ENCODE results near the gene SLC27A2. TPM values are rescaled to one million over a fixed set of nuclear protein-coding genes. Genes with fewer than 3 reads are reported as not detected.

Gene SLC27A2
- total and polyA plus RNA-seq, 2 donors from 2014 or later = 26.5 to 31.2 TPM

GRCh38 chr15:50189633-50190032, 7.6 kb downstream of the SLC27A2 start:
- Histone ChIP-seq H3K4me3 (ENCODE audit: low read length in 3 of 3) (peak overlapping the region in 1 of 3 donors; percentile 29), H3K27ac (ENCODE audit: low read depth in 2 of 2, low read length in 2 of 2) (peak overlapping the region in 1 of 2 donors; percentile 8), H3K36me3 (ENCODE audit: control insufficient read depth in 2 of 3, insufficient read depth in 3 of 3, low read length in 3 of 3) (no peaks in the 10 kb centered on the region), H3K4me1 (ENCODE audit: control insufficient read depth in 2 of 3, insufficient read depth in 2 of 3, low read depth in 1 of 3, low read length in 3 of 3) (peaks cover 0 to 6% (median 4%) of the 10 kb centered on the region in 3 donors), H3K9me3 (ENCODE audit: control insufficient read depth in 2 of 3, insufficient read depth in 1 of 3, low read length in 3 of 3) (no peaks in the 10 kb centered on the region), H3K9ac (ENCODE audit: low read length in 3 of 3) (no peak overlapping the region), H3K27me3 (ENCODE audit: control insufficient read depth, insufficient read depth, low read length) (no peaks in the 10 kb centered on the region)
- intact Hi-C loops (cut with DNase I) = no loop called here
- TF ChIP-seq, protein P1, sequence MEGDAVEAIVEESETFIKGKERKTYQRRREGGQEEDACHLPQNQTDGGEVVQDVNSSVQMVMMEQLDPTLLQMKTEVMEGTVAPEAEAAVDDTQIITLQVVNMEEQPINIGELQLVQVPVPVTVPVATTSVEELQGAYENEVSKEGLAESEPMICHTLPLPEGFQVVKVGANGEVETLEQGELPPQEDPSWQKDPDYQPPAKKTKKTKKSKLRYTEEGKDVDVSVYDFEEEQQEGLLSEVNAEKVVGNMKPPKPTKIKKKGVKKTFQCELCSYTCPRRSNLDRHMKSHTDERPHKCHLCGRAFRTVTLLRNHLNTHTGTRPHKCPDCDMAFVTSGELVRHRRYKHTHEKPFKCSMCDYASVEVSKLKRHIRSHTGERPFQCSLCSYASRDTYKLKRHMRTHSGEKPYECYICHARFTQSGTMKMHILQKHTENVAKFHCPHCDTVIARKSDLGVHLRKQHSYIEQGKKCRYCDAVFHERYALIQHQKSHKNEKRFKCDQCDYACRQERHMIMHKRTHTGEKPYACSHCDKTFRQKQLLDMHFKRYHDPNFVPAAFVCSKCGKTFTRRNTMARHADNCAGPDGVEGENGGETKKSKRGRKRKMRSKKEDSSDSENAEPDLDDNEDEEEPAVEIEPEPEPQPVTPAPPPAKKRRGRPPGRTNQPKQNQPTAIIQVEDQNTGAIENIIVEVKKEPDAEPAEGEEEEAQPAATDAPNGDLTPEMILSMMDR (IDR thresholded peaks at IDR 0.05; ENCODE audit: borderline replicate concordance, extremely low read depth, insufficient read depth) = no peak
- FAIRE-seq = no peak
- no peak for DNase-seq

DNA sequence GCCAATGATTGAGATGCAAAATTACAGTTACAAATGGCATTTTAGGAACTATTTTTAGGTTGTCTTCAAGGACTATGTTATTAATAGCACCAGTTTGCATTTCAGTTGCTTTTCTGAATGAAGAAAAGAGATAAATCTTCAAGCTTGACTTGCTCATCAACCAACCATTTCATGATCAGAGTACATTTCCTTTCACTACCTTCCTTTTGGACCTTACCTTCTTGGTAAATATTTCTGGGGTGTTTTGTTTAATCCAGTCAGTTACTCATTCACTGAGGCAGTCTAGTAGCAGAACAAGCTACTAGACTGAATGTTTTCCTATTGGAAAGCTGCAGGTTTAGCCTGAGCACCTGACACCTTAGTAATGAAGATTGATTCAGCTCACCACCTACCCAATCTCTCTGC, 8.2 kb downstream of the SLC27A2 start:
- H3K9ac ChIP-seq (ENCODE audit: low read length in 3 of 3) = no peak overlapping the region
- peak; percentile 54 for FAIRE-seq
- peak overlapping the region in 1 of 3 donors; percentile 29 for H3K4me3 ChIP-seq (ENCODE audit: low read length in 3 of 3)
- H3K9me3 ChIP-seq (ENCODE audit: control insufficient read depth in 2 of 3, insufficient read depth in 1 of 3, low read length in 3 of 3) = no peaks in the 10 kb centered on the region
- H3K36me3 ChIP-seq (ENCODE audit: control insufficient read depth in 2 of 3, insufficient read depth in 3 of 3, low read length in 3 of 3) = no peaks in the 10 kb centered on the region
- intact Hi-C loops (cut with DNase I) = no loop called here
- H3K27me3 ChIP-seq (ENCODE audit: control insufficient read depth, insufficient read depth, low read length) = no peaks in the 10 kb centered on the region
- H3K4me1 ChIP-seq (ENCODE audit: control insufficient read depth in 2 of 3, insufficient read depth in 2 of 3, low read depth in 1 of 3, low read length in 3 of 3) = peaks cover 0 to 6% (median 4%) of the 10 kb centered on the region in 3 donors
- peak in 2 of 5 donors; percentile 46 to 75 for DNase-seq
- TF ChIP-seq, protein P1 (IDR thresholded peaks at IDR 0.05; ENCODE audit: borderline replicate concordance, extremely low read depth, insufficient read depth) = no peak
- H3K27ac ChIP-seq (ENCODE audit: low read depth in 2 of 2, low read length in 2 of 2) = peak overlapping the region in 1 of 2 donors; percentile 45

GRCh38 chr15:50190723-50191122, 8.7 kb downstream of the SLC27A2 start:
- peak overlapping the region in 1 of 3 donors; percentile 9 for H3K4me3 ChIP-seq (ENCODE audit: low read length in 3 of 3)
- peak in 2 of 5 donors; percentile 52 to 66 for DNase-seq
- FAIRE-seq = no peak
- no peaks in the 10 kb centered on the region for H3K36me3 ChIP-seq (ENCODE audit: control insufficient read depth in 2 of 3, insufficient read depth in 3 of 3, low read length in 3 of 3)
- peak overlapping the region in 1 of 3 donors; percentile 8 for H3K9ac ChIP-seq (ENCODE audit: low read length in 3 of 3)
- TF ChIP-seq, protein P1 (IDR thresholded peaks at IDR 0.05; ENCODE audit: borderline replicate concordance, extremely low read depth, insufficient read depth) = no peak
- H3K9me3 ChIP-seq (ENCODE audit: control insufficient read depth in 2 of 3, insufficient read depth in 1 of 3, low read length in 3 of 3) = no peaks in the 10 kb centered on the region
- intact Hi-C loops (cut with DNase I) = no loop called here
- peak overlapping the region; percentile 42 to 78 for H3K27ac ChIP-seq (ENCODE audit: low read depth in 2 of 2, low read length in 2 of 2)
- no peaks in the 10 kb centered on the region for H3K27me3 ChIP-seq (ENCODE audit: control insufficient read depth, insufficient read depth, low read length)
- H3K4me1 ChIP-seq (ENCODE audit: control insufficient read depth in 2 of 3, insufficient read depth in 2 of 3, low read depth in 1 of 3, low read length in 3 of 3) = peaks cover 0 to 6% (median 4%) of the 10 kb centered on the region in 3 donors

DNA sequence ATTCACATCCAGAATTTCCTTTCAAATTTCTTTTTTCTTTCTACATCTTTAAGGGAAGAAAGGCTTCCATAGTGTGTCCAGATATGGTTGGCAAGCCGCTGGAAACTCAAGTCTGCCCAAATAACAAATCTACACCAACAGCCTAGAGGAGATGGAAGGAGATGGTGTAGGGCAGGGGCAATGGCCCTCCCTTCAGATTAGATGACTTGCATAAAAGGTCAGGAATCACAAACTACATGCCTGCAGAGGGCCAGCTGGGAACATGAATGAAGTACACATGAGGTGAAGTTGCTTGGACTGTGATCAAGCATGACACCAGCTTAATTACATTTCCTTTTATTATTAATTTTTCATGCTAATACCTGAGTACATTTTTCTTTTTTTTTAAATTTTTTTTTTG, 10.2 kb downstream of the SLC27A2 start:
- no peak overlapping the region for H3K9ac ChIP-seq (ENCODE audit: low read length in 3 of 3)
- TF ChIP-seq, protein P1 (IDR thresholded peaks at IDR 0.05; ENCODE audit: borderline replicate concordance, extremely low read depth, insufficient read depth) = no peak
- H3K4me3 ChIP-seq (ENCODE audit: low read length in 3 of 3) = no peak overlapping the region
- H3K27me3 ChIP-seq (ENCODE audit: control insufficient read depth, insufficient read depth, low read length) = no peaks in the 10 kb centered on the region
- DNase-seq (no peak), FAIRE-seq (no peak)
- no peaks in the 10 kb centered on the region for H3K9me3 ChIP-seq (ENCODE audit: control insufficient read depth in 2 of 3, insufficient read depth in 1 of 3, low read length in 3 of 3)
- intact Hi-C loops (cut with DNase I) = no loop called here
- no peaks in the 10 kb centered on the region for H3K36me3 ChIP-seq (ENCODE audit: control insufficient read depth in 2 of 3, insufficient read depth in 3 of 3, low read length in 3 of 3)
- no peak overlapping the region for H3K27ac ChIP-seq (ENCODE audit: low read depth in 2 of 2, low read length in 2 of 2)
- peaks cover 0 to 6% (median 4%) of the 10 kb centered on the region in 3 donors for H3K4me1 ChIP-seq (ENCODE audit: control insufficient read depth in 2 of 3, insufficient read depth in 2 of 3, low read depth in 1 of 3, low read length in 3 of 3)
